Spleen (tissue), 7 donors: ENCODE results near the gene MSI2.

Experiments used
- POLR2A ChIP-seq, 3 donors: fragments of 450-650 bp; IDR thresholded peaks; one replicate each; pipeline ENCODE4 v1.5.1; 2017; ENCODE audit warnings: antibody characterized with exemption in 3 of 3, mild to moderate bottlenecking in 1 of 3
- POLR2AphosphoS5 ChIP-seq, 3 donors: sonication (generic); formaldehyde crosslinking; IDR thresholded peaks; one replicate each; pipeline ENCODE4 v1.5.1; 2017; ENCODE audit warnings: antibody characterized with exemption in 3 of 3
- TF ChIP-seq, protein P1 (sequence below), 11 experiments: fragments of 200-600 bp in 7 of 11; fragments of 450-650 bp in 4 of 11; sonication (generic) in 4 of 11; IDR thresholded peaks in 8 of 11; conservative IDR thresholded peaks in 3 of 11; 1 replicate in 7 of 11; 2 replicates in 4 of 11; pipeline versions ENCODE4 v1.4.0 to v1.8.0; 2016 to 2021; ENCODE audit warnings: antibody characterized with exemption in 11 of 11, inconsistent platforms in 4 of 11, mild to moderate bottlenecking in 1 of 11
- donor health status: DM: no; HTN: no; CAD: no; lungs with moderate emphysema.
- donor health status: DM: no; HTN: no; CAD: no.
- donor health status: DM: no; HTN: no; CAD: no.

DNA sequence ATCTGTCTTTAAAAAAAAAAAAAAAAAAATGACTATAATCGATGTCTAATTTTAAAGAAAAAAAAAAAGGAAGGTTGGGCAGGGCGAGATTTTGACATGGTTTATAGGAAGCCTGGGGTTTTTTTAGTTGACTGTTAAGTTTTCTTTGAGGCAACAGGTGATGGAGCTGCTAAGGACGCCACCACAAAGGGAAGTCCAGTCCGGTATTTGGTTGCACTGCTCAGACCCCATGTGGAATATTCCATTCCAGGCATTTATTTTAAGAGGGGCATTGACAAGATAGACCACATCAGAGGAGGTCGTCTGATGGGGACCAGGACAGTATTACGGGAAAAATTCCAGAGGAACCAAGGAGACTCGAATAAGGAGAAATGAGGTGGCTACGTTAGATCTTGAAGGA lies 320.4 kb downstream of the MSI2 start:
- TF ChIP-seq, protein P1, sequence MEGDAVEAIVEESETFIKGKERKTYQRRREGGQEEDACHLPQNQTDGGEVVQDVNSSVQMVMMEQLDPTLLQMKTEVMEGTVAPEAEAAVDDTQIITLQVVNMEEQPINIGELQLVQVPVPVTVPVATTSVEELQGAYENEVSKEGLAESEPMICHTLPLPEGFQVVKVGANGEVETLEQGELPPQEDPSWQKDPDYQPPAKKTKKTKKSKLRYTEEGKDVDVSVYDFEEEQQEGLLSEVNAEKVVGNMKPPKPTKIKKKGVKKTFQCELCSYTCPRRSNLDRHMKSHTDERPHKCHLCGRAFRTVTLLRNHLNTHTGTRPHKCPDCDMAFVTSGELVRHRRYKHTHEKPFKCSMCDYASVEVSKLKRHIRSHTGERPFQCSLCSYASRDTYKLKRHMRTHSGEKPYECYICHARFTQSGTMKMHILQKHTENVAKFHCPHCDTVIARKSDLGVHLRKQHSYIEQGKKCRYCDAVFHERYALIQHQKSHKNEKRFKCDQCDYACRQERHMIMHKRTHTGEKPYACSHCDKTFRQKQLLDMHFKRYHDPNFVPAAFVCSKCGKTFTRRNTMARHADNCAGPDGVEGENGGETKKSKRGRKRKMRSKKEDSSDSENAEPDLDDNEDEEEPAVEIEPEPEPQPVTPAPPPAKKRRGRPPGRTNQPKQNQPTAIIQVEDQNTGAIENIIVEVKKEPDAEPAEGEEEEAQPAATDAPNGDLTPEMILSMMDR (IDR thresholded peaks at IDR 0.05 in 8 of 11, conservative IDR thresholded peaks at IDR 0.05 in 3 of 11), result no peak
- TF ChIP-seq POLR2AphosphoS5 (IDR thresholded peaks at IDR 0.05), result no peak
- no peak for TF ChIP-seq POLR2A (IDR thresholded peaks at IDR 0.05)
